Measurements from ENCODE around the gene SPN.
"Not testable (repeated sequence)": the region's sequence is repeated elsewhere in the genome, so short reads cannot be mapped to it uniquely, and the experiment has no call there.

DNA sequence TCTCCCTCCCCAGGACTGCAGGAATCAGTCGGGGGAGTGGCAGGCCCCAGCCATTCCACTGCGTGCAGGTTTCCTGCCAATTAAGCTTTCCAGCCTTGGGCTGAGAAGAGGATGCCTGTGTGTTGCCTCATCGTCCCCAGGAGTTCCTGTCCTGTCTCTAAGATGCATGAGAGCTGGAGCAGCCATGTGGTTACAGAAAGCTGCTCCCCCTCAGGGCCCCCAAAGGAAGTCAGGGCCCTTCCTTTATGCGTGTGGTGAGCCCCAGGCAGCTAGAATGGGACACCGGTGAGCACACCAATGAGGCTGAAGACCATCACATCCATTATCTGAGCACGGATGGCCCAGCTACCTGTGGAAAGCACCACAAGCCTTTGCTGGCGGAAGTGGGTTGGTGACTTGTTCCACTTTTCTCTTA lies 35.4 kb upstream of the SPN start:
- TF ChIP-seq POLR2AphosphoS5 (IDR thresholded peaks at IDR 0.05), result not testable (repeated sequence)
- TF ChIP-seq, protein P1, sequence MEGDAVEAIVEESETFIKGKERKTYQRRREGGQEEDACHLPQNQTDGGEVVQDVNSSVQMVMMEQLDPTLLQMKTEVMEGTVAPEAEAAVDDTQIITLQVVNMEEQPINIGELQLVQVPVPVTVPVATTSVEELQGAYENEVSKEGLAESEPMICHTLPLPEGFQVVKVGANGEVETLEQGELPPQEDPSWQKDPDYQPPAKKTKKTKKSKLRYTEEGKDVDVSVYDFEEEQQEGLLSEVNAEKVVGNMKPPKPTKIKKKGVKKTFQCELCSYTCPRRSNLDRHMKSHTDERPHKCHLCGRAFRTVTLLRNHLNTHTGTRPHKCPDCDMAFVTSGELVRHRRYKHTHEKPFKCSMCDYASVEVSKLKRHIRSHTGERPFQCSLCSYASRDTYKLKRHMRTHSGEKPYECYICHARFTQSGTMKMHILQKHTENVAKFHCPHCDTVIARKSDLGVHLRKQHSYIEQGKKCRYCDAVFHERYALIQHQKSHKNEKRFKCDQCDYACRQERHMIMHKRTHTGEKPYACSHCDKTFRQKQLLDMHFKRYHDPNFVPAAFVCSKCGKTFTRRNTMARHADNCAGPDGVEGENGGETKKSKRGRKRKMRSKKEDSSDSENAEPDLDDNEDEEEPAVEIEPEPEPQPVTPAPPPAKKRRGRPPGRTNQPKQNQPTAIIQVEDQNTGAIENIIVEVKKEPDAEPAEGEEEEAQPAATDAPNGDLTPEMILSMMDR (IDR thresholded peaks at IDR 0.05), result not testable (repeated sequence)
